NB4 (cell line): ENCODE data around the gene PTX3.

Experiments used
- POLR2A ChIP-seq: IDR thresholded peaks from 2 replicates; pipeline ENCODE4 v1.6.1; 2011; ENCODE audit warnings: mild to moderate bottlenecking; ENCODE audit not compliant: insufficient read length; ENCODE audit errors: extremely low read depth
- TF ChIP-seq, protein P1 (sequence below): IDR thresholded peaks from one replicate; pipeline ENCODE4 v1.5.1; 2012; ENCODE audit warnings: low read depth, low read length

DNA sequence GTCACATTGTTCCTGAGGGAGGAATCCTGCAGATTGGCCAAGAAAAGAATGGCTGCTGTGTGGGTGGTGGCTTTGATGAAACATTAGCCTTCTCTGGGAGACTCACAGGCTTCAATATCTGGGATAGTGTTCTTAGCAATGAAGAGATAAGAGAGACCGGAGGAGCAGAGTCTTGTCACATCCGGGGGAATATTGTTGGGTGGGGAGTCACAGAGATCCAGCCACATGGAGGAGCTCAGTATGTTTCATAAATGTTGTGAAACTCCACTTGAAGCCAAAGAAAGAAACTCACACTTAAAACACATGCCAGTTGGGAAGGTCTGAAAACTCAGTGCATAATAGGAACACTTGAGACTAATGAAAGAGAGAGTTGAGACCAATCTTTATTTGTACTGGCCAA, 6.1 kb downstream of the PTX3 start:
- TF ChIP-seq, protein P1, sequence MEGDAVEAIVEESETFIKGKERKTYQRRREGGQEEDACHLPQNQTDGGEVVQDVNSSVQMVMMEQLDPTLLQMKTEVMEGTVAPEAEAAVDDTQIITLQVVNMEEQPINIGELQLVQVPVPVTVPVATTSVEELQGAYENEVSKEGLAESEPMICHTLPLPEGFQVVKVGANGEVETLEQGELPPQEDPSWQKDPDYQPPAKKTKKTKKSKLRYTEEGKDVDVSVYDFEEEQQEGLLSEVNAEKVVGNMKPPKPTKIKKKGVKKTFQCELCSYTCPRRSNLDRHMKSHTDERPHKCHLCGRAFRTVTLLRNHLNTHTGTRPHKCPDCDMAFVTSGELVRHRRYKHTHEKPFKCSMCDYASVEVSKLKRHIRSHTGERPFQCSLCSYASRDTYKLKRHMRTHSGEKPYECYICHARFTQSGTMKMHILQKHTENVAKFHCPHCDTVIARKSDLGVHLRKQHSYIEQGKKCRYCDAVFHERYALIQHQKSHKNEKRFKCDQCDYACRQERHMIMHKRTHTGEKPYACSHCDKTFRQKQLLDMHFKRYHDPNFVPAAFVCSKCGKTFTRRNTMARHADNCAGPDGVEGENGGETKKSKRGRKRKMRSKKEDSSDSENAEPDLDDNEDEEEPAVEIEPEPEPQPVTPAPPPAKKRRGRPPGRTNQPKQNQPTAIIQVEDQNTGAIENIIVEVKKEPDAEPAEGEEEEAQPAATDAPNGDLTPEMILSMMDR: no peak
- TF ChIP-seq POLR2A: no peak
